ENCODE measurements around the gene TSEN54. TPM values are rescaled to one million over a fixed set of nuclear protein-coding genes. Genes with fewer than 3 reads are reported as not detected.
A peak's percentile ranks its signal among the peaks of the same experiment; 100 is the strongest.

TSEN54 gene
- polyA plus RNA-seq, 1 of the 3 experiments (the other 2 are of a cell fraction), result 29.8 TPM

GRCh38 chr17:75525806-75526554 lies 9.7 kb downstream of the TSEN54 start:
- H3K27ac ChIP-seq (ENCODE audit: low read depth in 2 of 2, low read length in 1 of 2), result no peak overlapping the region
- H3K36me3 ChIP-seq (replicated peaks in 1 of 2; ENCODE audit: control insufficient read depth in 1 of 2, insufficient read depth in 2 of 2, low read length in 1 of 2), result peaks cover 3 to 9% of the 10 kb centered on the region in 2 experiments
- 0 out of 2 replicates have a peak, but pooled peaks cover 10% of the 10 kb centered on the region for H4K20me1 ChIP-seq (ENCODE audit: insufficient read depth)
- TF ChIP-seq NRF1 (IDR thresholded peaks at IDR 0.05; ENCODE audit: low read depth, low read length) (no peak), RFX5 (IDR thresholded peaks at IDR 0.05; ENCODE audit: low read length) (no peak), GABPA (IDR thresholded peaks at IDR 0.05; ENCODE audit: low read depth) (no peak), REST (IDR thresholded peaks at IDR 0.05; ENCODE audit: low read depth, low read length) (no peak), PBX3 (IDR thresholded peaks at IDR 0.05) (no peak), FOXJ3 (CRISPR knock-in tag; IDR thresholded peaks at IDR 0.05) (no peak), MEF2A (IDR thresholded peaks at IDR 0.05; ENCODE audit: borderline replicate concordance, low read depth) (no peak)
- no peaks in the 10 kb centered on the region for H3K9me3 ChIP-seq
- H3K27me3 ChIP-seq (ENCODE audit: insufficient read depth), result peaks cover 12% of the 10 kb centered on the region; the same call in 1 of the 2 replicates
- ChIA-PET CTCF (interaction anchor here (0.5 to 3.1 kb wide), 19 partner anchors 9 to 266 kb away, joined by 3 to 18 read pairs (median 4); partner anchors contain the start of genes MIF4GD and TSEN54), POLR2A (interaction anchor here (0.6 to 1.3 kb wide), 3 partner anchors 10 to 69 kb away, joined by 3 to 24 read pairs (median 4); partner anchors contain the start of gene TSEN54)
- H3K4me1 ChIP-seq (ENCODE audit: control insufficient read depth in 1 of 2, insufficient read depth in 2 of 2, low read depth in 1 of 2, low read length in 1 of 2), result peaks cover 0 to 14% of the 10 kb centered on the region in 2 experiments; a peak in 1 of 4 replicates
- peaks cover 12% of the 10 kb centered on the region for H3F3A ChIP-seq (replicated peaks; ENCODE audit: insufficient read depth)
- WGBS (ENCODE audit: low lambda C conversion rate), result 32% methylated on average over 36 of the region's 60 CpGs
- H3K4me3 ChIP-seq (ENCODE audit: low read depth in 2 of 2, low read length in 1 of 2), result peak overlapping the region; percentile 57 to 67
- H3K4me2 ChIP-seq, result peak overlapping the region; percentile 64
- peak; percentile 69 for DNase-seq
- H3K9ac ChIP-seq, result no peak overlapping the region
- no peaks in the 10 kb centered on the region for H3K79me2 ChIP-seq (ENCODE audit: insufficient read depth)
- no peak overlapping the region for H2AFZ ChIP-seq (ENCODE audit: low read depth)
- H3K9me2 ChIP-seq, result no peaks in the 10 kb centered on the region

- H3F3A ChIP-seq (replicated peaks; ENCODE audit: insufficient read depth), result peaks cover 12% of the 10 kb centered on the region
- H3K9me2 ChIP-seq, result no peaks in the 10 kb centered on the region
- no peaks in the 10 kb centered on the region for H3K9me3 ChIP-seq
- peaks cover 0 to 14% of the 10 kb centered on the region in 2 experiments; a peak in 1 of 4 replicates for H3K4me1 ChIP-seq (ENCODE audit: control insufficient read depth in 1 of 2, insufficient read depth in 2 of 2, low read depth in 1 of 2, low read length in 1 of 2)
- H2AFZ ChIP-seq (ENCODE audit: low read depth), result no peak overlapping the region
- H3K9ac ChIP-seq, result no peak overlapping the region
- H3K4me3 ChIP-seq (ENCODE audit: low read depth in 2 of 2, low read length in 1 of 2), result no peak overlapping the region
- WGBS (ENCODE audit: low lambda C conversion rate), result 88% methylated on average over 13 of the region's 13 CpGs
- no peak overlapping the region; the same call in 1 of the 2 replicates for H3K4me2 ChIP-seq
- ChIA-PET CTCF (interaction anchor here (0.6 to 3.1 kb wide), 7 partner anchors 10 to 223 kb away, joined by 3 to 14 read pairs (median 4); partner anchors contain the start of genes SMIM5 and TSEN54), POLR2A (no interaction called here)
- DNase-seq, result no peak
- H3K27me3 ChIP-seq (ENCODE audit: insufficient read depth), result peaks cover 12% of the 10 kb centered on the region; the same call in 1 of the 2 replicates
- no peaks in the 10 kb centered on the region for H3K79me2 ChIP-seq (ENCODE audit: insufficient read depth)
- peaks cover 3 to 6% of the 10 kb centered on the region in 2 experiments for H3K36me3 ChIP-seq (replicated peaks in 1 of 2; ENCODE audit: control insufficient read depth in 1 of 2, insufficient read depth in 2 of 2, low read length in 1 of 2)
- H3K27ac ChIP-seq (ENCODE audit: low read depth in 2 of 2, low read length in 1 of 2), result no peak overlapping the region
- H4K20me1 ChIP-seq (ENCODE audit: insufficient read depth), result 0 out of 2 replicates have a peak, but pooled peaks cover 10% of the 10 kb centered on the region
- TF ChIP-seq RFX5 (IDR thresholded peaks at IDR 0.05; ENCODE audit: low read length), result no peak
- no peak for TF ChIP-seq RXRA (IDR thresholded peaks at IDR 0.05; ENCODE audit: borderline replicate concordance, low read depth)
- TF ChIP-seq CTCF (IDR thresholded peaks at IDR 0.05), result no peak
- TF ChIP-seq USF2 (IDR thresholded peaks at IDR 0.05; ENCODE audit: borderline replicate concordance, low read depth, low read length), result no peak
- TF ChIP-seq ELF1 (IDR thresholded peaks at IDR 0.05), result no peak
- no peak for TF ChIP-seq TCF12 (IDR thresholded peaks at IDR 0.05)
- TF ChIP-seq SIN3A (IDR thresholded peaks at IDR 0.05; ENCODE audit: borderline replicate concordance, low read depth, low read length), result no peak
- TF ChIP-seq POLR2AphosphoS5 (IDR thresholded peaks at IDR 0.05; ENCODE audit: low read depth, low read length), result no peak
- no peak for TF ChIP-seq NRF1 (IDR thresholded peaks at IDR 0.05; ENCODE audit: low read depth, low read length)
- TF ChIP-seq TAF1 (IDR thresholded peaks at IDR 0.05; ENCODE audit: borderline replicate concordance, low read depth, low read length), result no peak
- TF ChIP-seq FOXJ3 (CRISPR knock-in tag; IDR thresholded peaks at IDR 0.05), result no peak
- TF ChIP-seq RAD21 (IDR thresholded peaks at IDR 0.05; ENCODE audit: low read length), result no peak
- no peak for TF ChIP-seq FOSL2 (IDR thresholded peaks at IDR 0.05; ENCODE audit: borderline replicate concordance, low read depth)
- TF ChIP-seq MEF2A (IDR thresholded peaks at IDR 0.05; ENCODE audit: borderline replicate concordance, low read depth), result no peak
Observed at GRCh38 chr17:75526555-75527270, 10.4 kb downstream of the TSEN54 start.
